Nephron progenitor cell (in vitro differentiated cells): ENCODE measurements around the gene UGT3A1.
A peak's percentile ranks its signal among the peaks of the same experiment; 100 is the strongest.

ENCODE experiments used
- DNase-seq: peaks from one replicate; pipeline ENCODE4 v3.0.0; 2021
- H3K27ac Mint-ChIP-seq: 2 replicates; pipeline ENCODE4 v1.8.0; 2021; ENCODE audit warnings: mild to moderate bottlenecking, moderate library complexity, mixed read lengths
- H3K27me3 Mint-ChIP-seq: 2 replicates; pipeline ENCODE4 v1.8.0; 2021; ENCODE audit warnings: mild to moderate bottlenecking, low read depth, mixed read lengths; ENCODE audit not compliant: poor library complexity
- H3K36me3 Mint-ChIP-seq: 2 replicates; pipeline ENCODE4 v1.8.0; 2021; ENCODE audit warnings: low read depth, mixed read lengths
- H3K4me1 Mint-ChIP-seq: 2 replicates; pipeline ENCODE4 v1.8.0; 2021; ENCODE audit warnings: mixed read lengths
- H3K4me3 Mint-ChIP-seq: 2 replicates; pipeline ENCODE4 v1.8.0; 2021; ENCODE audit warnings: mild to moderate bottlenecking, moderate library complexity, mixed read lengths
- H3K9me3 Mint-ChIP-seq: 2 replicates; pipeline ENCODE4 v1.8.0; 2021; ENCODE audit warnings: mild to moderate bottlenecking, moderate library complexity, mixed read lengths
- TF ChIP-seq, protein P1 (sequence below): fragments of 200-600 bp; sonication (generic); IDR thresholded peaks from 2 replicates; pipeline ENCODE4 v1.5.0; 2021; ENCODE audit warnings: antibody characterized with exemption

The UGT3A1 gene

GRCh38 chr5:35974570-35974969, 16.6 kb downstream of the UGT3A1 start:
- TF ChIP-seq, protein P1, sequence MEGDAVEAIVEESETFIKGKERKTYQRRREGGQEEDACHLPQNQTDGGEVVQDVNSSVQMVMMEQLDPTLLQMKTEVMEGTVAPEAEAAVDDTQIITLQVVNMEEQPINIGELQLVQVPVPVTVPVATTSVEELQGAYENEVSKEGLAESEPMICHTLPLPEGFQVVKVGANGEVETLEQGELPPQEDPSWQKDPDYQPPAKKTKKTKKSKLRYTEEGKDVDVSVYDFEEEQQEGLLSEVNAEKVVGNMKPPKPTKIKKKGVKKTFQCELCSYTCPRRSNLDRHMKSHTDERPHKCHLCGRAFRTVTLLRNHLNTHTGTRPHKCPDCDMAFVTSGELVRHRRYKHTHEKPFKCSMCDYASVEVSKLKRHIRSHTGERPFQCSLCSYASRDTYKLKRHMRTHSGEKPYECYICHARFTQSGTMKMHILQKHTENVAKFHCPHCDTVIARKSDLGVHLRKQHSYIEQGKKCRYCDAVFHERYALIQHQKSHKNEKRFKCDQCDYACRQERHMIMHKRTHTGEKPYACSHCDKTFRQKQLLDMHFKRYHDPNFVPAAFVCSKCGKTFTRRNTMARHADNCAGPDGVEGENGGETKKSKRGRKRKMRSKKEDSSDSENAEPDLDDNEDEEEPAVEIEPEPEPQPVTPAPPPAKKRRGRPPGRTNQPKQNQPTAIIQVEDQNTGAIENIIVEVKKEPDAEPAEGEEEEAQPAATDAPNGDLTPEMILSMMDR, result no peak
- H3K27me3 Mint-ChIP-seq, result peaks cover 15% of the 10 kb centered on the region
- peaks cover 41% of the 10 kb centered on the region for H3K9me3 Mint-ChIP-seq
- no peaks in the 10 kb centered on the region for H3K36me3 Mint-ChIP-seq
- no peak overlapping the region for H3K4me3 Mint-ChIP-seq
- H3K4me1 Mint-ChIP-seq, result peaks cover 11% of the 10 kb centered on the region
- no peak for DNase-seq
- H3K27ac Mint-ChIP-seq, result no peak overlapping the region

DNA sequence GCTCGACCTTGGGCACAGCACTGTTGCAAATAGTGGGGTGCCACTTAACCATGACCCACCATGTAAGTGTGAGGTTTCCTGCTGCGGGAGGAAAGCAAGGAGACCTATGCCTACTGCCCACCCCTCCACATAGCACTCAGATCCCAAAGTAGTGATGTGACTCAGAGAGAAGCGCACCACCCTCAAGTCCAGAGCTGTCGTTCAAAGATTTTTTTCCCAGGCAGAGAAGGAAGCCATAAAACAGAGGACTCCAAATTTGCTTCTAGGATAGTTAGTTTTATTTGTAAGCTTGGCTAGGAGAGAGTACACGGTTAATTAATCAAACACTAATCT, 19.3 kb downstream of the UGT3A1 start:
- Mint-ChIP-seq H3K36me3 (no peaks in the 10 kb centered on the region), H3K27me3 (peaks cover 9% of the 10 kb centered on the region), H3K4me3 (no peak overlapping the region), H3K4me1 (peaks cover 11% of the 10 kb centered on the region), H3K27ac (peak overlapping the region; percentile 66), H3K9me3 (peaks cover 27% of the 10 kb centered on the region)
- no peak for DNase-seq
- TF ChIP-seq, protein P1, result no peak

DNA sequence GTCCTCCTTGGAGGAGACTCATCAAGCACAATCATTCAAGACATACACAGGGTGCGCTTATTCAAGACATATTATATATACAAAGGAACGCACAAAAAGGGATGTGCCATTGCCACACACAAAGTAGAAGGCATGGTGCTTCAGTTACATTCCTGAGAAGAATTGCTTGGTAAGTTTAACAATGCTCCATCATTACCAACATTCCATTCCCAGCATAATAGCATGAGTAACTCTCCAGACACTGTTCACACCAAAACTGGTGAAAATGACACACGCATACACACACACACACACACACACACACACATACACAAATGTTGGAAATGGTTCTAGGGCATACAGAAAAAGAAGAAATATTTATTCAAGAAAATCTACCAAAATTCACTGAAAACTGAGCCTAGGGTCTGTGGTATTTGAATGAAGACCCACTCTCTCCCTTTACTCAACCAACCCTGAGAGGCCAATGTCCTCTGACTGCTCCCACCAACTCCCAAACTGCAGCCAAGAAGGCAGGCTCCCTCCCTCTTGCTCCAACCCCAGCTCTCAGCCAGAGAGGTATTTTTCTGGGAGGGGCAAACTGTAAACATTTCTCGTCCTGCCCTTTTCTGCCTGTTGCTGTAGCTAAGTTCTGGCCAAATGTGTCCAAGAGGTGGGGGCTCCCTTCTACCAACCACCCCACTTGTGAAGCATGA, 19.9 kb downstream of the UGT3A1 start:
- Mint-ChIP-seq H3K4me3 (no peak overlapping the region), H3K27me3 (peaks cover 12% of the 10 kb centered on the region), H3K27ac (no peak overlapping the region), H3K36me3 (no peaks in the 10 kb centered on the region), H3K9me3 (peaks cover 25% of the 10 kb centered on the region), H3K4me1 (peaks cover 11% of the 10 kb centered on the region)
- DNase-seq, result no peak
- TF ChIP-seq, protein P1, result no peak

- Mint-ChIP-seq H3K4me1 (no peaks in the 10 kb centered on the region), H3K9me3 (peaks cover 41% of the 10 kb centered on the region), H3K27ac (no peak overlapping the region), H3K36me3 (no peaks in the 10 kb centered on the region), H3K4me3 (no peak overlapping the region), H3K27me3 (peaks cover 20% of the 10 kb centered on the region)
- TF ChIP-seq, protein P1, result peak; percentile 34
- peak; percentile 17 for DNase-seq
These were observed 27.8 kb downstream of the UGT3A1 start for GRCh38 chr5:35963381-35963843.

GRCh38 chr5:35960328-35960727, 30.9 kb downstream of the UGT3A1 start:
- Mint-ChIP-seq H3K4me1 (no peaks in the 10 kb centered on the region), H3K9me3 (peaks cover 41% of the 10 kb centered on the region), H3K27ac (no peak overlapping the region), H3K27me3 (peaks cover 16% of the 10 kb centered on the region), H3K36me3 (no peaks in the 10 kb centered on the region), H3K4me3 (no peak overlapping the region)
- TF ChIP-seq, protein P1, result no peak
- DNase-seq, result no peak

- Mint-ChIP-seq H3K27ac (no peak overlapping the region), H3K36me3 (no peaks in the 10 kb centered on the region), H3K4me1 (no peaks in the 10 kb centered on the region), H3K4me3 (no peak overlapping the region), H3K27me3 (peaks cover 32% of the 10 kb centered on the region), H3K9me3 (peaks cover 18% of the 10 kb centered on the region)
- no peak for DNase-seq
- TF ChIP-seq, protein P1, result no peak
These were observed 34.8 kb downstream of the UGT3A1 start for GRCh38 chr5:35956429-35956828.
